GM19438 (cell line): ENCODE results near the gene NELFA.
"Not testable (repeated sequence)": the region's sequence is repeated elsewhere in the genome, so short reads cannot be mapped to it uniquely, and the experiment has no call there.

Experiments
- ATAC-seq: cut with Tn5 transposase; IDR thresholded peaks from one replicate; pipeline ENCODE4 v1.9.1; 2021; ENCODE audit warnings: low read depth; ENCODE audit not compliant: unreplicated experiment

Gene NELFA

GRCh38 chr4:1996866-1997611 is 11.7 kb downstream of the NELFA start:
- no peak for ATAC-seq

- no peak for ATAC-seq
Measured at GRCh38 chr4:1994938-1995337, 13.8 kb downstream of the NELFA start.

GRCh38 chr4:1993718-1994516 is 14.9 kb downstream of the NELFA start:
- ATAC-seq: not testable (repeated sequence)

- no peak for ATAC-seq
Measured at GRCh38 chr4:1993169-1993516, 15.6 kb downstream of the NELFA start.

GRCh38 chr4:1992468-1993168 is 16.2 kb downstream of the NELFA start:
- no peak for ATAC-seq

- no peak for ATAC-seq
Measured at GRCh38 chr4:1991596-1992434, 17.0 kb downstream of the NELFA start.

- ATAC-seq: no peak
Measured at GRCh38 chr4:1991087-1991486, 17.7 kb downstream of the NELFA start.

GRCh38 chr4:1990676-1991075 is 18.1 kb downstream of the NELFA start:
- no peak for ATAC-seq

- ATAC-seq: no peak
Measured at GRCh38 chr4:1990348-1990645, 18.5 kb downstream of the NELFA start.

GRCh38 chr4:1989533-1990347 is 19.0 kb downstream of the NELFA start:
- ATAC-seq: no peak

GRCh38 chr4:1988327-1988724 is 20.4 kb downstream of the NELFA start:
- ATAC-seq: no peak

- ATAC-seq: no peak
Measured at GRCh38 chr4:1987721-1988326, 20.9 kb downstream of the NELFA start.

- ATAC-seq: no peak
Measured at GRCh38 chr4:1987296-1987695, 21.5 kb downstream of the NELFA start.

- ATAC-seq: no peak
Measured at GRCh38 chr4:1986578-1987210, 22.1 kb downstream of the NELFA start.

GRCh38 chr4:1985780-1986577 is 22.8 kb downstream of the NELFA start:
- no peak for ATAC-seq

GRCh38 chr4:1985294-1985693 is 23.5 kb downstream of the NELFA start:
- ATAC-seq: no peak

GRCh38 chr4:1984406-1985191 is 24.2 kb downstream of the NELFA start:
- ATAC-seq: no peak
